Epithelial cell of esophagus (primary cell): ENCODE measurements around the gene LHX3.

ENCODE experiments used
- DNase-seq: peaks from one replicate; pipeline ENCODE4 v3.0.0; 2010; ENCODE audit warnings: low read depth
- H3K4me3 ChIP-seq: 2 replicates; pipeline ENCODE4 v1.5.1; 2011; ENCODE audit warnings: mild to moderate bottlenecking, low read length, control low read depth
- CTCF ChIP-seq: IDR thresholded peaks from 2 replicates; pipeline ENCODE4 v1.5.1; 2011; ENCODE audit warnings: low read depth, mild to moderate bottlenecking, low read length, control low read depth, inconsistent platforms; ENCODE audit not compliant: insufficient read depth; ENCODE audit errors: missing control alignments

The LHX3 gene

GRCh38 chr9:136225748-136226679 lies 21.1 kb upstream of the LHX3 start:
- no peak overlapping the region for H3K4me3 ChIP-seq
- peak; percentile 96 for TF ChIP-seq CTCF
- peak; percentile 81 for DNase-seq

- H3K4me3 ChIP-seq = no peak overlapping the region
- TF ChIP-seq CTCF = no peak
- DNase-seq = no peak
Observed at GRCh38 chr9:136225366-136225747, 20.4 kb upstream of the LHX3 start.

GRCh38 chr9:136223871-136224640 lies 19.1 kb upstream of the LHX3 start:
- no peak for TF ChIP-seq CTCF
- no peak for DNase-seq
- no peak overlapping the region for H3K4me3 ChIP-seq

- TF ChIP-seq CTCF = no peak
- no peak overlapping the region for H3K4me3 ChIP-seq
- DNase-seq = no peak
Observed at GRCh38 chr9:136222906-136223285, 18.0 kb upstream of the LHX3 start.

GRCh38 chr9:136222166-136222905 lies 17.4 kb upstream of the LHX3 start:
- TF ChIP-seq CTCF = no peak
- DNase-seq = no peak
- H3K4me3 ChIP-seq = no peak overlapping the region

- TF ChIP-seq CTCF = no peak
- H3K4me3 ChIP-seq = no peak overlapping the region
- DNase-seq = peak; percentile 83
Observed at GRCh38 chr9:136220017-136220729, 15.2 kb upstream of the LHX3 start.
